VCaP (cell line): ENCODE data around the gene CNGA2.

Experiments used
- H3K27ac ChIP-seq: fragments of 450-650 bp; 2 replicates; pipeline ENCODE4 v1.5.1; 2017
- CTCF ChIP-seq: fragments of 450-650 bp; conservative IDR thresholded peaks from 2 replicates; pipeline ENCODE4 v1.5.1; 2017; ENCODE audit warnings: mild to moderate bottlenecking, moderate library complexity

The CNGA2 gene

DNA sequence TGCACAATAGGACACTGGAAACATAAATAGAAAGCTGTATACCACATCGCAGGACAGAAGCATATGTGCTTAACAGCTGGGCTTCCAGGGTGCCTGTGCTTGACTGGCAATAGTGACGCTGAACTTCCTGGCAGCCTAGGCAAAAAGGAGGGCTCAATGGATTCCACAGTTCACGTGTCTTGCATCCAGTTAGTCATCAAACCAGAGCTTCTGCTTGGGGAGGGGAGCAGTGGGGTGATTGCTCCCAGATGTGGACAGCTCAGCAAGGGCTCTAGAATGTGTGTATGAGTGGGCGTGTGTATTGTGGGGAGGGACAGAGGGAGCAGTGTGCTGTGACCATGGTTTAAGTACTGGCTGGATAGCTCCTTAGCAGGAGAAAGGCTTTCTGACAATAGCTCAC lies 37.0 kb upstream of the CNGA2 start:
- TF ChIP-seq CTCF = no peak

GRCh38 chrX:151698485-151698884 lies 36.1 kb upstream of the CNGA2 start:
- no peak for TF ChIP-seq CTCF
- H3K27ac ChIP-seq = no peak overlapping the region

More for the DNA sequence above, 37.0 kb upstream of the CNGA2 start:
- H3K27ac ChIP-seq = no peak overlapping the region

DNA sequence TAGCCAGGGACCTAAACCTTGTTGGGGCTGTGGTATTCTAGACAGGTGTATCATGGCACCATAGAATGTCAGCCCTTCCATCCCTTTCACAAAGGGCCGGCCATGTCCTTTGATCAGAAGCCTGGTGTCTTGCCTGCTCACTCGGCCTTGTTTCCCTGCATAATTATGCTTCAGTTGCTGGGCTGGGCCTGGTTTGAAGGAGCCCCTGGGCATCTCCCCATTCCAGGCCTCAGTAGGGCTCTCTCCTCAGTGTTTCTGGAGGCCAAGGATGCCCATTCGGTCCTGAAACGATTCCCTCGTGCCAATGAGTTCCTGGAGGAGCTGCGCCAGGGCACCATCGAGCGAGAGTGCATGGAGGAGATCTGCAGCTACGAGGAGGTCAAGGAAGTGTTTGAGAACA lies 34.8 kb upstream of the CNGA2 start:
- TF ChIP-seq CTCF = no peak
- H3K27ac ChIP-seq = no peak overlapping the region

DNA sequence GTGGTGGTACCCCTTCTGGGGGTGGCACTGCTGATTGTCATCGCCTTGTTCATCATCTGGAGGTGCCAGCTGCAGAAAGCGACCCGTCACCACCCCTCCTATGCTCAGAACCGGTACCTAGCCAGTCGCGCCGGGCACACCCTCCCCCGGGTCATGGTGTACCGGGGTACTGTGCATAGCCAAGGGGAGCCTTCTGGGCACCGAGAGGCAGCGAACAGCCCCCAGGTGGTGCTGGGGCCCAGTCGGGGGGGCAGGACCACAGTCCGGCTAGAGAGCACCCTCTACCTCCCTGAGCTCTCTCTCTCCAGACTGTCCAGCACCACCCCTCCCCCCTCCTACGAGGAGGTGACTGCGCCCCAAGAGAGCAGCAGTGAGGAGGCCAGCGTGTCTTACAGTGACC lies 34.0 kb upstream of the CNGA2 start:
- no peak for TF ChIP-seq CTCF
- no peak overlapping the region for H3K27ac ChIP-seq

DNA sequence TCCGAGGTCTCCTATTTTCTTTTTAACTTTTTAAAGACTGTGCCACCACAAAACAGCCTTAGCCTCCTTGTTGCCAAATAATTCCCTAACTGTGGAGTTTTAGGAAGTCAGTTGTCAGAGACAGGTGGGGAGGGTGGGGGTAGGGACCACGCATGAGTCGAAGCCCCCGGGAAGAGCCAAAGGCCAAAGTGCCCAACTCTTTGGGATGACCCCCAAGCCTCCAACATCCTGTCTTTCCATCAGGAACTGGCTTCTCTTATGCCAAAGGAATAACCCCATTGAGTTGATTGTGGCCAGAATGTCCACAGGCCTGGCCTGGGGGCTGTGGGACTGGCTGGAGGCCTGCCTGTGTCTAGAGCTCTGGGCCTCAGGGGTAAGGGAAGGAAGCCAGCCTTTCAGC lies 33.5 kb upstream of the CNGA2 start:
- H3K27ac ChIP-seq = no peak overlapping the region
- no peak for TF ChIP-seq CTCF

GRCh38 chrX:151701531-151701930 lies 33.0 kb upstream of the CNGA2 start:
- TF ChIP-seq CTCF = no peak
- H3K27ac ChIP-seq = no peak overlapping the region

DNA sequence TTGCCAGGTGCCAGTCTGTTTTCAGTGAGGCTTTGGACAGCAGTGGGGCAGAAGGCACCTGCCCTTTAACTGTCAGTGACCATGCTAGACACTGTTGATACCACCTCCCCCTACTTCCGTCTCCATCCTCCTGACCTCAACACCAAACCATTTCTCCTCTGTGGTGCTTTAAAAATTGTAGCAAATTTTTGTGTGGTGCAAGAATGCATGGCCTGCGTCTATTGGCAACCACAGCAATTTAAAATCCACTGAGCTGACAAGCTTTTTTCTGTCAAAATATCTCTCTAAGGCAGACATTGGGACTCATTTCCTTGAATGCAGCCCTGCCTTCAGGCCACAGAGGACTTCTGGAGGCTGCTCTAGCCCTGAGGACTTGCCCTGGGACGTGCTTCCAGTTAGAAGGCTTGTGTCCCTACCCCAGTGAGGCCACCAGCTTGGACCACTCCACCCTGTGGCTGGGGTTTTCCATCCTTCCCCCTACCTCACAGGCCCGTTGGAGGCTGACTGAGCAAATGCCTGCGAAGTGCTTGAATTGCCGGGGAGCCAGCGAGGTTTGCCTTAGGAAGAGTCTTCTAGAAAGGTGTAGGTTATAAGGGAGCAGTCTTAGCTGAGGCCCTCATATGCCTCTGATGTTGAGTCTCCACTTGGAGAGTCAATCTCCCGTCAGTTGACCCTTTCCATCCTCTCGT lies 32.4 kb upstream of the CNGA2 start:
- TF ChIP-seq CTCF = no peak

More for the DNA sequence above, 32.4 kb upstream of the CNGA2 start:
- no peak overlapping the region for H3K27ac ChIP-seq
